Liver (tissue), 9 donors: ENCODE data around the gene KCTD2. TPM values are rescaled to one million over a fixed set of nuclear protein-coding genes. Genes with fewer than 3 reads are reported as not detected.

Experiments
- DNase-seq: peaks from one replicate; pipeline ENCODE4 v3.0.0-alpha.2; 2017; ENCODE audit warnings: low spot score
- H3K27ac ChIP-seq, 2 donors: one replicate each; pipeline ENCODE4 v1.7.0; 2013; ENCODE audit warnings: inconsistent platforms in 2 of 2, low read length in 2 of 2, control low read depth in 1 of 2, low read depth in 1 of 2, mild to moderate bottlenecking in 1 of 2
- H3K27me3 ChIP-seq, 4 donors: one replicate each; pipeline versions ENCODE4 v1.6.1 to v1.7.0; 2013; ENCODE audit warnings: low read length in 3 of 4, inconsistent platforms in 1 of 4, mild to moderate bottlenecking in 1 of 4, moderate library complexity in 1 of 4; ENCODE audit not compliant: control insufficient read depth in 4 of 4, insufficient read depth in 4 of 4
- H3K36me3 ChIP-seq, 4 donors: one replicate each; pipeline versions ENCODE4 v1.6.1 to v1.7.0; 2013; ENCODE audit warnings: low read length in 3 of 4, mild to moderate bottlenecking in 3 of 4, low read depth in 1 of 4, moderate library complexity in 1 of 4; ENCODE audit not compliant: control insufficient read depth in 4 of 4, insufficient read depth in 3 of 4
- H3K4me1 ChIP-seq, 4 donors: one replicate each; pipeline versions ENCODE4 v1.6.1 to v1.7.0; 2013; ENCODE audit warnings: low read length in 3 of 4, mild to moderate bottlenecking in 3 of 4, moderate library complexity in 1 of 4; ENCODE audit not compliant: control insufficient read depth in 4 of 4, insufficient read depth in 4 of 4
- H3K4me3 ChIP-seq, 3 donors: one replicate each; pipeline versions ENCODE4 v1.6.1 to v1.7.0; 2013; ENCODE audit warnings: low read length in 3 of 3, control low read depth in 1 of 3, low read depth in 1 of 3, mild to moderate bottlenecking in 1 of 3
- H3K9ac ChIP-seq, 2 donors: one replicate each; pipeline ENCODE4 v1.7.0; 2013; ENCODE audit warnings: low read length in 2 of 2, mild to moderate bottlenecking in 2 of 2, moderate library complexity in 2 of 2, control low read depth in 1 of 2, low read depth in 1 of 2
- H3K9me3 ChIP-seq, 4 donors: one replicate each; pipeline versions ENCODE4 v1.6.1 to v1.7.0; 2013; ENCODE audit warnings: low read length in 3 of 4; ENCODE audit not compliant: control insufficient read depth in 4 of 4
- ATF3 ChIP-seq: IDR thresholded peaks from 2 replicates; pipeline ENCODE4 v1.6.1; 2016; ENCODE audit warnings: antibody characterized with exemption
- CTCF ChIP-seq: fragments of 150-350 bp; IDR thresholded peaks from 2 replicates; pipeline ENCODE4 v1.5.1; 2017; ENCODE audit warnings: improper control_type of control experiment, low read depth, low read length; ENCODE audit not compliant: missing input control
- EGR1 ChIP-seq, 2 donors: IDR thresholded peaks; 2 replicates each; pipeline ENCODE4 v1.6.1; 2016 to 2018; ENCODE audit warnings: antibody characterized with exemption in 2 of 2, low read depth in 2 of 2
- FOXA1 ChIP-seq: IDR thresholded peaks from 2 replicates; pipeline ENCODE4 v1.6.1; 2016; ENCODE audit warnings: antibody characterized with exemption
- FOXA2 ChIP-seq: IDR thresholded peaks from 2 replicates; pipeline ENCODE4 v1.6.1; 2016; ENCODE audit warnings: antibody characterized with exemption
- GABPA ChIP-seq, 2 donors: IDR thresholded peaks in 1 of 2; conservative IDR thresholded peaks in 1 of 2; 2 replicates each; pipeline ENCODE4 v1.6.1; 2016; ENCODE audit warnings: antibody characterized with exemption in 2 of 2, mild to moderate bottlenecking in 1 of 2, moderate library complexity in 1 of 2
- HNF4A ChIP-seq, 2 donors: conservative IDR thresholded peaks; 2 replicates each; pipeline ENCODE4 v1.6.1; 2016; ENCODE audit warnings: antibody characterized with exemption in 2 of 2, mild to moderate bottlenecking in 2 of 2
- MAX ChIP-seq: IDR thresholded peaks from 2 replicates; pipeline ENCODE4 v1.6.1; 2016; ENCODE audit warnings: antibody characterized with exemption
- NR2F2 ChIP-seq: IDR thresholded peaks from 2 replicates; pipeline ENCODE4 v1.6.1; 2016; ENCODE audit warnings: antibody characterized with exemption
- RAD21 ChIP-seq, 2 donors: IDR thresholded peaks; 2 replicates each; pipeline ENCODE4 v1.6.1; 2016; ENCODE audit warnings: antibody characterized with exemption in 2 of 2, mild to moderate bottlenecking in 2 of 2
- RXRA ChIP-seq, 2 donors: IDR thresholded peaks; 2 replicates each; pipeline ENCODE4 v1.6.1; 2017 to 2018; ENCODE audit warnings: antibody characterized with exemption in 2 of 2, mild to moderate bottlenecking in 1 of 2
- YY1 ChIP-seq: IDR thresholded peaks from 2 replicates; pipeline ENCODE4 v1.6.1; 2016; ENCODE audit warnings: antibody characterized with exemption, mild to moderate bottlenecking
- ZBTB33 ChIP-seq: IDR thresholded peaks from 2 replicates; pipeline ENCODE4 v1.6.1; 2016; ENCODE audit warnings: antibody characterized with exemption
- WGBS: extraction: QIAGEN DNeasy Blood & Tissue Kit; methylation state at CpG from one replicate; pipeline ENCODE4 v1.1.7; 2013; 5-methylcytosine and 5-hydroxymethylcytosine counted together
- polyA plus RNA-seq, 2 donors: library from polyadenylated mRNA; stranded (reverse) in 1 of 2; unstranded in 1 of 2; fragments of 200-250 nt in 1 of 2; fragments of >200 nt in 1 of 2; fragmentation: Nextera tagmentation in 1 of 2; extraction: Ambion mirVana in 1 of 2; gene quantifications; one replicate each; pipeline versions ENCODE4 v1.2.1 to v1.2.3, GENCODE V29; 2013 to 2015
- total RNA-seq, 2 donors: library from RNA; depleted of rRNA; stranded (reverse); fragments of >200 nt; gene quantifications; one replicate each; pipeline ENCODE4 v1.2.3, GENCODE V29; 2014
- donor health status: healthy.
- donor health status: healthy.
- donor health status: healthy.
- donor health status: healthy.
- donor health status: healthy.

The KCTD2 gene
- total and polyA plus RNA-seq, 4 donors: 2.4 to 8.2 (median 6.4) TPM

GRCh38 chr17:75010683-75011400 lies 36.2 kb upstream of the KCTD2 start:
- no peak for DNase-seq
- 80% methylated on average over 8 of the region's 8 CpGs for WGBS
- Histone ChIP-seq H3K27me3 (no peaks in the 10 kb centered on the region), H3K4me1 (peaks cover 4 to 20% (median 14%) of the 10 kb centered on the region in 4 donors), H3K9ac (no peak overlapping the region), H3K9me3 (no peaks in the 10 kb centered on the region), H3K27ac (no peak overlapping the region), H3K36me3 (peaks cover 0 to 3% (median 0%) of the 10 kb centered on the region in 4 donors), H3K4me3 (no peak overlapping the region)
- no peak for TF ChIP-seq GABPA (IDR thresholded peaks at IDR 0.05 in 1 of 2, conservative IDR thresholded peaks at IDR 0.05 in 1 of 2)

GRCh38 chr17:75011401-75012095 lies 35.5 kb upstream of the KCTD2 start:
- no peak overlapping the region for H3K9ac ChIP-seq
- peak overlapping the region; percentile 42 to 72 for H3K27ac ChIP-seq
- no peaks in the 10 kb centered on the region for H3K27me3 ChIP-seq
- H3K9me3 ChIP-seq: no peaks in the 10 kb centered on the region
- peaks cover 0 to 3% (median 0%) of the 10 kb centered on the region in 4 donors for H3K36me3 ChIP-seq
- H3K4me1 ChIP-seq: peaks cover 4 to 20% (median 14%) of the 10 kb centered on the region in 4 donors
- 50% methylated on average over 13 of the region's 13 CpGs for WGBS
- TF ChIP-seq MAX: no peak
- TF ChIP-seq EGR1 (IDR thresholded peaks at IDR 0.05; ENCODE audit: low read depth in 2 of 2): no peak
- no peak for TF ChIP-seq RXRA (IDR thresholded peaks at IDR 0.05)
- TF ChIP-seq YY1: no peak
- peak in 1 of 2 donors; percentile 16 for TF ChIP-seq RAD21 (IDR thresholded peaks at IDR 0.05)
- TF ChIP-seq HNF4A (conservative IDR thresholded peaks at IDR 0.05): no peak
- DNase-seq: no peak
- peak overlapping the region in 2 of 3 donors; percentile 90 to 91 for H3K4me3 ChIP-seq

GRCh38 chr17:75012096-75012345 lies 35.0 kb upstream of the KCTD2 start:
- peak overlapping the region; percentile 42 to 72 for H3K27ac ChIP-seq
- TF ChIP-seq FOXA1: no peak
- TF ChIP-seq NR2F2: no peak
- no peak for TF ChIP-seq ATF3
- H3K27me3 ChIP-seq: no peaks in the 10 kb centered on the region
- H3K4me1 ChIP-seq: peaks cover 4 to 20% (median 14%) of the 10 kb centered on the region in 4 donors
- no peak for DNase-seq
- H3K9ac ChIP-seq: no peak overlapping the region
- no peaks in the 10 kb centered on the region for H3K9me3 ChIP-seq
- 17% methylated on average over 5 of the region's 5 CpGs for WGBS
- H3K4me3 ChIP-seq: peak overlapping the region; percentile 87 to 91 (median 90)
- peaks cover 0 to 3% (median 1%) of the 10 kb centered on the region in 4 donors for H3K36me3 ChIP-seq

GRCh38 chr17:75012346-75013091 lies 34.5 kb upstream of the KCTD2 start, which contains the start of gene MRPL58:
MRPL58 (plus strand) TSS chr17:75012670; CDS start chr17:75012687, 17 bp downstream.
- no peaks in the 10 kb centered on the region for H3K27me3 ChIP-seq
- 2% methylated on average over 63 of the region's 63 CpGs for WGBS
- peaks cover 4 to 20% (median 14%) of the 10 kb centered on the region in 4 donors for H3K4me1 ChIP-seq
- peak within 1 kb of the TSS; percentile 87 to 91 (median 90) for H3K4me3 ChIP-seq
- H3K9ac ChIP-seq: peak within 1 kb of the TSS; percentile 9 to 75
- H3K27ac ChIP-seq: peak within 1 kb of the TSS; percentile 42 to 72
- peaks cover 0 to 3% (median 1%) of the 10 kb centered on the region in 4 donors for H3K36me3 ChIP-seq
- DNase-seq: peak; percentile 84
- no peaks in the 10 kb centered on the region for H3K9me3 ChIP-seq
- TF ChIP-seq FOXA2 (no peak), ZBTB33 (no peak), CTCF (peak; percentile 31)
